Measurements from ENCODE around the gene HES5. TPM values are rescaled to one million over a fixed set of nuclear protein-coding genes. Genes with fewer than 3 reads are reported as not detected.

Gene HES5
- total RNA-seq, 1 experiment from 2014 or later, result not detected

DNA sequence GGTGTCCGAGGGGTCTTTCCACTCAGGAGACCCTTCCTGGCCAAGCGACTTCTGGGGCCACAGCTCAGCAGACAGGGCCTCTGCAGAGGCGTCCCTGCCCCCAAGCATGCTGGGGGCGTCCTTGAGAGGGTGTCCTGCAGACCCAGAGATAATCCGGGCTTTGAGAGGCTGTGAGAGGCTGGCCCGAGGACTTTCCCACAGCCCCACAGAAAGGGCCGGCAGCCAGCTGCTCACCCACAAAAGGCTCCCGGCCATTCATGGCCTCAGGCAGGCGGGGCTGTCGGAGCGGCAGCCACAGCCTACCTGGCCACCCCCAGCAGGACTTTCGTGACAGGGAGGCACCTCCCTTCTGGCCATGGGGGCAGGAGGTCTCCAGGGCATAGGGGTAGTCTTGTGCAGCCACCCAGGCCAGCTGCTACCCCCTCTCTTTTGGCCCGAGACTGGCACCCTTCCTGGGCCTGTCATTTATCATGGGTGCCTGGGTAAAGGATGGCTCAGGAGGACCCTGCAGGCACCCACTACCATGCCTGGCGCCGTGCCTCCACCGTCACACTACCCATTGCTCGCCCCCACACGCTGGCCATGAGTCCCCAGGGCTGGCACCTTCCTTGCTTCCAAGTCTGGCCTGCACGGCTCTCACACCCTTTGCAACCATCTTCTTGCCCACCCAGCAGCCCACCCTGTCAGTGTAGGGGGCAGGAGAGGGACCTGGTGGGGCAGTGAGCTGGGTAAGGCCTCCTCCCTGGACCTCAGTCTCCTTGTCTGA lies 15.0 kb upstream of the HES5 start:
- BruUV-seq (replicated peaks), result no TSS peak
- Mint-ChIP-seq H3K27me3 (ENCODE audit: unreplicated experiment) (no peaks in the 10 kb centered on the region), H3K36me3 (ENCODE audit: insufficient read depth, unreplicated experiment) (peaks cover 15% of the 10 kb centered on the region), H3K4me1 (ENCODE audit: low read depth, unreplicated experiment) (no peaks in the 10 kb centered on the region), H3K4me3 (ENCODE audit: low read depth, unreplicated experiment) (no peak overlapping the region), H3K27ac (ENCODE audit: unreplicated experiment) (no peak overlapping the region), H3K9me3 (ENCODE audit: low read depth, unreplicated experiment) (no peaks in the 10 kb centered on the region)
- TF ChIP-seq, protein P1, sequence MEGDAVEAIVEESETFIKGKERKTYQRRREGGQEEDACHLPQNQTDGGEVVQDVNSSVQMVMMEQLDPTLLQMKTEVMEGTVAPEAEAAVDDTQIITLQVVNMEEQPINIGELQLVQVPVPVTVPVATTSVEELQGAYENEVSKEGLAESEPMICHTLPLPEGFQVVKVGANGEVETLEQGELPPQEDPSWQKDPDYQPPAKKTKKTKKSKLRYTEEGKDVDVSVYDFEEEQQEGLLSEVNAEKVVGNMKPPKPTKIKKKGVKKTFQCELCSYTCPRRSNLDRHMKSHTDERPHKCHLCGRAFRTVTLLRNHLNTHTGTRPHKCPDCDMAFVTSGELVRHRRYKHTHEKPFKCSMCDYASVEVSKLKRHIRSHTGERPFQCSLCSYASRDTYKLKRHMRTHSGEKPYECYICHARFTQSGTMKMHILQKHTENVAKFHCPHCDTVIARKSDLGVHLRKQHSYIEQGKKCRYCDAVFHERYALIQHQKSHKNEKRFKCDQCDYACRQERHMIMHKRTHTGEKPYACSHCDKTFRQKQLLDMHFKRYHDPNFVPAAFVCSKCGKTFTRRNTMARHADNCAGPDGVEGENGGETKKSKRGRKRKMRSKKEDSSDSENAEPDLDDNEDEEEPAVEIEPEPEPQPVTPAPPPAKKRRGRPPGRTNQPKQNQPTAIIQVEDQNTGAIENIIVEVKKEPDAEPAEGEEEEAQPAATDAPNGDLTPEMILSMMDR (IDR thresholded peaks at IDR 0.05; ENCODE audit: unreplicated experiment), result no peak
- DNase-seq, result no peak
- intact Hi-C loops (cut with micrococcal nuclease; ENCODE audit: unreplicated experiment), result loop anchor here (10.0 kb wide), 1 partner anchor 350 kb away; the partner anchor contains the start of gene FAAP20
- CTCF ChIA-PET, result interaction anchor here (0.6 to 1.7 kb wide), 2 partner anchors 19 to 551 kb away, joined by 3 to 8 read pairs; partner anchors contain the start of gene PANK4

GRCh38 chr1:2544093-2544874 lies 14.2 kb upstream of the HES5 start:
- TF ChIP-seq, protein P1 (IDR thresholded peaks at IDR 0.05; ENCODE audit: unreplicated experiment), result no peak

DNA sequence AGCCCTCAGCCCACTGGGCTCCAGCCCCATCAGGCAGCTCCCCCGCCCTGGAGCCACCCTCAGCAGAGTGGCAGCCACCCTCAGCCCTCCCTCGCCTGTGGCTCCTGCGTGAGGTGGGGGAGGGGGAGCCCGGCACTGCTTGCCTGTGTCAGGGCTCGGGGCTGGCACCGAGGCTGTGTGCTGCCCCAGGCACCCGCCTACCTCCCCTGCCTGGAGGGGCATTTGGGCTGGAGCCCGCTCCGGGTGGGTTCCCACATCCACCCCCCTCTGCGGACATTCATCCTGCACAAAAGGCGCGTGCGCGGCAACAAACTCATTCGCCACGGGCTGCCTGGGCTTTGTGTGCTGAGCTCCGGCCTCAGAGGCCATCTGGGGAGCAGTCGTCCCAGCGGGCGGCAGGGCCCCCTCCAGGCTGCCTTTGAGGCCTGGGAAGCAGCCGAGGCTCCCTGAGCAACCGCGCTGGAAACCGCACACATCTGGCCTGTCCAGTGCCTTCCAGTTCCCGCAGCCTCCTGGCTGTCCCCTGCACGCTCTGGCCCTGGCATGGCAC lies 13.6 kb upstream of the HES5 start:
- no TSS peak for BruUV-seq (replicated peaks)
- Mint-ChIP-seq H3K27me3 (ENCODE audit: unreplicated experiment) (no peaks in the 10 kb centered on the region), H3K27ac (ENCODE audit: unreplicated experiment) (no peak overlapping the region), H3K4me3 (ENCODE audit: low read depth, unreplicated experiment) (no peak overlapping the region), H3K4me1 (ENCODE audit: low read depth, unreplicated experiment) (no peaks in the 10 kb centered on the region), H3K36me3 (ENCODE audit: insufficient read depth, unreplicated experiment) (peaks cover 15% of the 10 kb centered on the region), H3K9me3 (ENCODE audit: low read depth, unreplicated experiment) (no peaks in the 10 kb centered on the region)
- no peak for DNase-seq
- TF ChIP-seq, protein P1 (IDR thresholded peaks at IDR 0.05; ENCODE audit: unreplicated experiment), result no peak
- CTCF ChIA-PET, result no interaction called here
- intact Hi-C loops (cut with micrococcal nuclease; ENCODE audit: unreplicated experiment), result loop anchor here (10.0 kb wide), 1 partner anchor 349 kb away; the partner anchor contains the start of gene FAAP20

More at GRCh38 chr1:2544093-2544874, 14.2 kb upstream of the HES5 start:
- peaks cover 15% of the 10 kb centered on the region for H3K36me3 Mint-ChIP-seq (ENCODE audit: insufficient read depth, unreplicated experiment)
- no TSS peak for BruUV-seq (replicated peaks)
- no peaks in the 10 kb centered on the region for H3K27me3 Mint-ChIP-seq (ENCODE audit: unreplicated experiment)
- H3K4me1 Mint-ChIP-seq (ENCODE audit: low read depth, unreplicated experiment), result no peaks in the 10 kb centered on the region
- H3K9me3 Mint-ChIP-seq (ENCODE audit: low read depth, unreplicated experiment), result no peaks in the 10 kb centered on the region
- CTCF ChIA-PET, result no interaction called here
- no peak overlapping the region for H3K27ac Mint-ChIP-seq (ENCODE audit: unreplicated experiment)
- no peak for DNase-seq
- intact Hi-C loops (cut with micrococcal nuclease; ENCODE audit: unreplicated experiment), result loop anchor here (10.0 kb wide), 1 partner anchor 349 kb away; the partner anchor contains the start of gene FAAP20
- H3K4me3 Mint-ChIP-seq (ENCODE audit: low read depth, unreplicated experiment), result no peak overlapping the region

DNA sequence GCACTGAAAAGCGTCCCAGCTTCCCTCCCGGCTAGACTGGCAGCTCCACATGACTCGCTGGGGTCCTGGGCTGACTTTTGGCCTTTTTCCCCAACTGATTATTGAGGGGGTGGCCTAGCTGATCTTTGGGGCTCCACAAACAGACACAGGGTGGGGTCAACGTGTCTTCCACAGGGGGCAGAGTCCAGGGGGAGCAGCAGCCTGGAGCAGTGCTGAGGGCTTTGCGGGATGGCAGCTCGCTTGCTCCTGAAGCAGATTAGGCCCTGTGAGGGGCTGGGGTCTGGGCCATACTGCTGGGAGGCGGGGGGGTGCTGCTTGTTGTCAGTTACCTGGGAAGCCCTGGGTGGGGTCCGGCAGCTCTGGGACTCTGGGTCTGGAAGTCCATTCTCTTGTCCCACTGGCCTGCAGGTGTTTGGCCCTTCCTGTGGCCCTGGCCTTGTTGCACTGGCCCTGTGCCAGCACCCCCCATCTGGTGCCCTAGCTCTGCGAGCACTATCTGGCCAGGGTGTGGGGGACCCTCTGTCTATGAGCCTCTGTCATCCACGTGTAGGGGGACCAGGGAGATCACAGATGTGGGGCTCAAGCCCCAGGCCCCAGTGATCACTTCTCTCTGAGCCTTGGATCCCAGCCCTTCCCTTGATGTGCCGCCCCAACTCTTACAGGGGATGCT lies 12.3 kb upstream of the HES5 start:
- Mint-ChIP-seq H3K27ac (ENCODE audit: unreplicated experiment) (no peak overlapping the region), H3K27me3 (ENCODE audit: unreplicated experiment) (no peaks in the 10 kb centered on the region), H3K4me3 (ENCODE audit: low read depth, unreplicated experiment) (no peak overlapping the region), H3K4me1 (ENCODE audit: low read depth, unreplicated experiment) (no peaks in the 10 kb centered on the region), H3K36me3 (ENCODE audit: insufficient read depth, unreplicated experiment) (peaks cover 15% of the 10 kb centered on the region), H3K9me3 (ENCODE audit: low read depth, unreplicated experiment) (no peaks in the 10 kb centered on the region)
- DNase-seq, result no peak
- no TSS peak for BruUV-seq (replicated peaks)
- TF ChIP-seq, protein P1 (IDR thresholded peaks at IDR 0.05; ENCODE audit: unreplicated experiment), result no peak
- intact Hi-C loops (cut with micrococcal nuclease; ENCODE audit: unreplicated experiment), result loop anchor here (10.0 kb wide), 1 partner anchor 348 kb away; the partner anchor contains the start of gene FAAP20
- CTCF ChIA-PET, result no interaction called here

Measured in Calu3 (cell line).